Ishikawa (cell line): ENCODE measurements around the gene MS4A14.

Experiments used
- CEBPB ChIP-seq: IDR thresholded peaks from 2 replicates; pipeline ENCODE4 v1.6.1; 2012
- EGR1 ChIP-seq: IDR thresholded peaks from 2 replicates; pipeline ENCODE4 v1.6.1; 2012
- FOXM1 ChIP-seq: IDR thresholded peaks from 2 replicates; pipeline ENCODE4 v1.6.1; 2012; ENCODE audit warnings: low read depth, borderline replicate concordance
- RAD21 ChIP-seq: IDR thresholded peaks from 2 replicates; pipeline ENCODE4 v1.6.1; 2012; ENCODE audit warnings: low read depth

- no peak for TF ChIP-seq RAD21
- TF ChIP-seq FOXM1: no peak
- TF ChIP-seq CEBPB: no peak
- TF ChIP-seq EGR1: no peak
These were observed 3.9 kb upstream of the MS4A14 start for GRCh38 chr11:60392361-60392760.
